Measurements from ENCODE around the gene ICA1. TPM values are rescaled to one million over a fixed set of nuclear protein-coding genes. Genes with fewer than 3 reads are reported as not detected.

Gene ICA1
- total RNA-seq, 1 experiment from 2014 or later = 31.5 TPM

DNA sequence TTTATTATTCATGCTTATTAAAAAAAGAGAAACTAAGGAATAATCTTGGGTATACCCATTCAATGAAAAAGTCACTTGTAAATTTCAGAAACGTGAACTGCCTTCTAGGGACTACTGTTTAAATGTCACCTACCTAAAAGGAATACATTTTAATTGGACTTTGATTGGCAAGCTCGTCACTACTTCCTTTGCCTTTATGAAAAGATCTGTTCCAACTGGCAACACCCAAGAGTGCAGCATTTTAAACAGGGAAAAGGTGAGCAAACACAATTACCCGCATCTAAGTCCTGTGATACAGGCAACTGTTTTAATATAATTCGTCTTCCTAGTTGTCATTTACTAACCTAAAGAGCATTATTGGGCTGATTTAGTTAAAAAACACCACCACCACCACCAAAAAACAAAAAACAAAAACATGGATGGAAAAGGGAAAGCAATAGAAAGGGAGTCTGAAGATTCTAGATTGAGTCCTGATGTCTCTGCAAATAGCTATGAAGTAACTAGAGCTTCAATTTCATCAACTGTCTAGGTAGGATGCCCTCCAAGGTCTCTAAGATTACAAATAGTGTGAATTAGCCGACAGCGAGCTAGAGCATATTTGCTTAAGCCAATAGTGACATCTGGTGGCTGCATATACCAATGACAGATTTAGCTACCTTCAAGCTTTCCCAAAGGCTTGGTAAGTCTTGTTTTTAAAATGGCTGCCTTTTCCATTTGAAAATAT, 33.8 kb upstream of the ICA1 start:
- no TSS peak for BruUV-seq (replicated peaks)
- intact Hi-C loops (cut with micrococcal nuclease) = loop anchor here (1.0 to 5.0 kb wide), 8 partner anchors 51 to 873 kb away; no protein-coding TSS in a partner anchor
- CTCF ChIA-PET = interaction anchor here (0.5 to 3.5 kb wide), 43 partner anchors 10 to 800 kb away, joined by 3 to 51 read pairs (median 4); partner anchors contain the start of gene ICA1
- no peak overlapping the region for H3K27ac Mint-ChIP-seq (ENCODE audit: low read depth, unreplicated experiment)
- H3K9me3 Mint-ChIP-seq (ENCODE audit: unreplicated experiment) = no peaks in the 10 kb centered on the region
- TF ChIP-seq, protein P1, sequence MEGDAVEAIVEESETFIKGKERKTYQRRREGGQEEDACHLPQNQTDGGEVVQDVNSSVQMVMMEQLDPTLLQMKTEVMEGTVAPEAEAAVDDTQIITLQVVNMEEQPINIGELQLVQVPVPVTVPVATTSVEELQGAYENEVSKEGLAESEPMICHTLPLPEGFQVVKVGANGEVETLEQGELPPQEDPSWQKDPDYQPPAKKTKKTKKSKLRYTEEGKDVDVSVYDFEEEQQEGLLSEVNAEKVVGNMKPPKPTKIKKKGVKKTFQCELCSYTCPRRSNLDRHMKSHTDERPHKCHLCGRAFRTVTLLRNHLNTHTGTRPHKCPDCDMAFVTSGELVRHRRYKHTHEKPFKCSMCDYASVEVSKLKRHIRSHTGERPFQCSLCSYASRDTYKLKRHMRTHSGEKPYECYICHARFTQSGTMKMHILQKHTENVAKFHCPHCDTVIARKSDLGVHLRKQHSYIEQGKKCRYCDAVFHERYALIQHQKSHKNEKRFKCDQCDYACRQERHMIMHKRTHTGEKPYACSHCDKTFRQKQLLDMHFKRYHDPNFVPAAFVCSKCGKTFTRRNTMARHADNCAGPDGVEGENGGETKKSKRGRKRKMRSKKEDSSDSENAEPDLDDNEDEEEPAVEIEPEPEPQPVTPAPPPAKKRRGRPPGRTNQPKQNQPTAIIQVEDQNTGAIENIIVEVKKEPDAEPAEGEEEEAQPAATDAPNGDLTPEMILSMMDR (IDR thresholded peaks at IDR 0.05; ENCODE audit: unreplicated experiment) = peak; percentile 65
- no peak overlapping the region for H3K4me3 Mint-ChIP-seq (ENCODE audit: unreplicated experiment)
- POLR2A ChIA-PET = interaction anchor here (0.7 to 1.4 kb wide), 7 partner anchors 9 to 871 kb away, joined by 3 to 7 read pairs (median 3); no protein-coding TSS in a partner anchor
- H3K4me1 Mint-ChIP-seq (ENCODE audit: insufficient read depth, unreplicated experiment) = peaks cover 7% of the 10 kb centered on the region
- no peaks in the 10 kb centered on the region for H3K27me3 Mint-ChIP-seq (ENCODE audit: insufficient read depth, unreplicated experiment)
- peaks cover 6% of the 10 kb centered on the region for H3K36me3 Mint-ChIP-seq (ENCODE audit: insufficient read depth, unreplicated experiment)
- peak; percentile 85 for DNase-seq (ENCODE audit: unreplicated experiment)

DNA sequence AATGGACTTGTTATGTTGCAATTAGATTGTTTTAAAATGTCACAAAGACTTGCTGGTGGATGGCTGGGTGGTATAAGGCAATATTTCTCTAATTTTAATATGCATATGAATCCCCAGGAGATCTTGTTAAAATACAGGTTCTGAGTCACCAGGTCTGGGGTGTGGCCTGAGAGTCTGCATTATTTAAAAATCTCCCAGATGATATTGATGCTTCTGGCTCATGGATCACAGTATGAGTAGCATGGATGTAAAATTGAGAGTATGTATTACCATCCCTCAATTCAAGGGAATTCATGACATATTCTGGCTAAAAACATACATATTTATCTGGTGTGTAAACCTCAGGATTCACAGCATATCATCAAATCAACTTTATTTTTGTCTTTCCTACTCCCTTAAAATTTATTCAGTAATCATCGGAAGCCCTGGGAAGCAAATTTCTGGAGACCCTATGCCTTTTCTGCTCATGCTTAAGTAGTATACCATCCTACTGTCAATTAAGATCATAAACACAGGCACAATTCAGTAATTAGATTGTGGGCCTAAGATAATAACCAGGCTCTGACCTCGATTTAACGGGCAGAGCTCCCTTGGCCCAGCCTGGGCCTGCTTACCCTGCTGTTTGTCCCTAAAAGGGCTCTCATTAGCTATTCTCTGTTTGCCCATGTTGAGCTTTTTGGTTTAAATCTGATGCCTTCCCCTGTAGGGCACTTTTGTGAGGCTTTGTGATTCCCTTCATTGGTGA, 29.6 kb upstream of the ICA1 start:
- H3K27ac Mint-ChIP-seq (ENCODE audit: low read depth, unreplicated experiment) = no peak overlapping the region
- H3K27me3 Mint-ChIP-seq (ENCODE audit: insufficient read depth, unreplicated experiment) = no peaks in the 10 kb centered on the region
- TF ChIP-seq, protein P1 (IDR thresholded peaks at IDR 0.05; ENCODE audit: unreplicated experiment) = no peak
- intact Hi-C loops (cut with micrococcal nuclease) = no loop called here
- H3K4me3 Mint-ChIP-seq (ENCODE audit: unreplicated experiment) = no peak overlapping the region
- no TSS peak for BruUV-seq (replicated peaks)
- peaks cover 7% of the 10 kb centered on the region for H3K4me1 Mint-ChIP-seq (ENCODE audit: insufficient read depth, unreplicated experiment)
- peaks cover 6% of the 10 kb centered on the region for H3K36me3 Mint-ChIP-seq (ENCODE audit: insufficient read depth, unreplicated experiment)
- no peaks in the 10 kb centered on the region for H3K9me3 Mint-ChIP-seq (ENCODE audit: unreplicated experiment)
- ChIA-PET CTCF (interaction anchor here (1.0 to 1.5 kb wide), 4 partner anchors 11 to 610 kb away, joined by 3 to 5 read pairs (median 4); no protein-coding TSS in a partner anchor), POLR2A (interaction anchor here (0.6 kb wide), 1 partner anchor 1785 kb away, joined by 3 read pairs; no protein-coding TSS in a partner anchor)
- DNase-seq (ENCODE audit: unreplicated experiment) = no peak

DNA sequence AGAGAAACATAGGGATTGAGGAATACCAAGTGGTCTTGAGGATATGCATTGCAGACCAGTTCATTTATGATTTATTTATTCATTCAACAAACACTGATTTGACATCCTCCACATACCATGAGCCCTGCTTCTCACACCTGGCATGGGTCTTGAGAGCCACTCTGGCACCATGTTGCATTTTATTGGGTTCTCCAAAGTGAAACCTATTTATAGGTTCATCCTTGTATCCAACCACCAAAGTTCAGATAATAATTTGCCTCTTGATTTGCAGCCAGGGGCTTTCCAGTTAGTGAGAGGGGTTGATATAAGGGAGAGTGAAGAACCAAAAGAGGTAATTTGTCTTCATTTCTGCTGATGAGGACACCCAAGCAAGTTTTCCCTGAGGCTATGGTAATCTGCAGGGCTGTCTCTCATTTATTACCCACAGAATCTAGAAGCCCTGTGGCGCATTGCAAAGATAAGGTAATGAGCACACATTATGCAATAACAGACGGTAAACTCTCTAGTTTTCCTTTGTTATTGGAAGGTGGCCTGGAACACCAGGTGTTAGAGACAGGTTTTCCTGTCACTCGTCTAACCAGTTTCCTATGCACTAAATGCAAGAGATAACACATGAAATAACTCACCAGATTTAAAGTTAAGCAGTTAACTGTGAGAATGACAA, 28.8 kb upstream of the ICA1 start:
- Mint-ChIP-seq H3K27ac (ENCODE audit: low read depth, unreplicated experiment) (no peak overlapping the region), H3K4me1 (ENCODE audit: insufficient read depth, unreplicated experiment) (peaks cover 7% of the 10 kb centered on the region), H3K9me3 (ENCODE audit: unreplicated experiment) (no peaks in the 10 kb centered on the region), H3K36me3 (ENCODE audit: insufficient read depth, unreplicated experiment) (peaks cover 6% of the 10 kb centered on the region), H3K4me3 (ENCODE audit: unreplicated experiment) (no peak overlapping the region), H3K27me3 (ENCODE audit: insufficient read depth, unreplicated experiment) (no peaks in the 10 kb centered on the region)
- ChIA-PET CTCF (interaction anchor here (1.1 to 1.5 kb wide), 3 partner anchors 10 to 16 kb away, joined by 3 to 5 read pairs (median 4); no protein-coding TSS in a partner anchor), POLR2A (interaction anchor here (0.6 kb wide), 1 partner anchor 1784 kb away, joined by 3 read pairs; no protein-coding TSS in a partner anchor)
- no TSS peak for BruUV-seq (replicated peaks)
- DNase-seq (ENCODE audit: unreplicated experiment) = peak; percentile 8
- intact Hi-C loops (cut with micrococcal nuclease) = no loop called here
- TF ChIP-seq, protein P1 (IDR thresholded peaks at IDR 0.05; ENCODE audit: unreplicated experiment) = no peak

All from MCF 10A (cell line).